ENCODE results near the gene MTMR2. TPM values are rescaled to one million over a fixed set of nuclear protein-coding genes. Genes with fewer than 3 reads are reported as not detected.

MTMR2 gene
- total RNA-seq, 1 donor from 2014 or later = 68.9 TPM

GRCh38 chr11:95805869-95806268, 118.0 kb downstream of the MTMR2 start:
- Histone ChIP-seq H3K27me3 (no peaks in the 10 kb centered on the region), H3K4me1 (no peaks in the 10 kb centered on the region), H3K27ac (no peak overlapping the region), H3K4me2 (no peak overlapping the region), H3K9ac (no peak overlapping the region), H4K20me1 (ENCODE audit: low read depth) (no peaks in the 10 kb centered on the region), H3K36me3 (peaks cover 27% of the 10 kb centered on the region), H3K9me3 (ENCODE audit: low read depth) (peaks cover 7% of the 10 kb centered on the region), H3K79me2 (ENCODE audit: low read depth) (peaks cover 9% of the 10 kb centered on the region), H2AFZ (replicated peaks) (no peak overlapping the region), H3F3A (ENCODE audit: low read depth) (no peaks in the 10 kb centered on the region), H3K4me3 (no peak overlapping the region)
- no peak overlapping the region for H3K4me3 Mint-ChIP-seq
- no peak for DNase-seq (ENCODE audit: low spot score)
- H3K36me3 Mint-ChIP-seq = peaks cover 67% of the 10 kb centered on the region
- peaks cover 39% of the 10 kb centered on the region for H3K9me3 Mint-ChIP-seq
- H3K27me3 Mint-ChIP-seq (ENCODE audit: insufficient read depth, low read depth) = no peaks in the 10 kb centered on the region
- no peaks in the 10 kb centered on the region for H3K4me1 Mint-ChIP-seq
- H3K27ac Mint-ChIP-seq = no peak overlapping the region
- no peak for TF ChIP-seq EZH2phosphoT487 (IDR thresholded peaks at IDR 0.05)
- TF ChIP-seq EZH2 (IDR thresholded peaks at IDR 0.05) = no peak
- no peak for TF ChIP-seq CTCF (IDR thresholded peaks at IDR 0.05)

GRCh38 chr11:95803973-95804372, 119.9 kb downstream of the MTMR2 start:
- H3K36me3 ChIP-seq = peaks cover 32% of the 10 kb centered on the region
- TF ChIP-seq CTCF (IDR thresholded peaks at IDR 0.05) (no peak), EZH2phosphoT487 (IDR thresholded peaks at IDR 0.05) (no peak), EZH2 (IDR thresholded peaks at IDR 0.05) (no peak)
- Mint-ChIP-seq H3K27me3 (ENCODE audit: insufficient read depth, low read depth) (no peaks in the 10 kb centered on the region), H3K27ac (no peak overlapping the region), H3K9me3 (peaks cover 29% of the 10 kb centered on the region), H3K36me3 (peaks cover 68% of the 10 kb centered on the region), H3K4me3 (no peak overlapping the region), H3K4me1 (no peaks in the 10 kb centered on the region)
- no peaks in the 10 kb centered on the region for H3K27me3 ChIP-seq
- no peak overlapping the region for H3K4me2 ChIP-seq
- no peak overlapping the region for H2AFZ ChIP-seq (replicated peaks)
- H3F3A ChIP-seq (ENCODE audit: low read depth) = no peaks in the 10 kb centered on the region
- no peak overlapping the region for H3K9ac ChIP-seq
- no peak overlapping the region for H3K4me3 ChIP-seq
- H3K27ac ChIP-seq = no peak overlapping the region
- peaks cover 18% of the 10 kb centered on the region for H3K79me2 ChIP-seq (ENCODE audit: low read depth)
- H4K20me1 ChIP-seq (ENCODE audit: low read depth) = peaks cover 2% of the 10 kb centered on the region
- DNase-seq (ENCODE audit: low spot score) = no peak
- H3K4me1 ChIP-seq = no peaks in the 10 kb centered on the region
- peaks cover 7% of the 10 kb centered on the region for H3K9me3 ChIP-seq (ENCODE audit: low read depth)

- no peak for TF ChIP-seq CTCF (IDR thresholded peaks at IDR 0.05)
- peaks cover 36% of the 10 kb centered on the region for H3K36me3 ChIP-seq
- peaks cover 7% of the 10 kb centered on the region for H3K9me3 ChIP-seq (ENCODE audit: low read depth)
- H3K9me3 Mint-ChIP-seq = peaks cover 19% of the 10 kb centered on the region
- H3K36me3 Mint-ChIP-seq = peaks cover 58% of the 10 kb centered on the region
- no peak overlapping the region for H3K27ac Mint-ChIP-seq
- H4K20me1 ChIP-seq (ENCODE audit: low read depth) = peaks cover 8% of the 10 kb centered on the region
- H3K4me1 ChIP-seq = no peaks in the 10 kb centered on the region
- no peaks in the 10 kb centered on the region for H3F3A ChIP-seq (ENCODE audit: low read depth)
- no peak for DNase-seq (ENCODE audit: low spot score)
- no peaks in the 10 kb centered on the region for H3K27me3 ChIP-seq
- H3K4me3 ChIP-seq = no peak overlapping the region
- H3K27ac ChIP-seq = no peak overlapping the region
- peaks cover 30% of the 10 kb centered on the region for H3K79me2 ChIP-seq (ENCODE audit: low read depth)
- H3K27me3 Mint-ChIP-seq (ENCODE audit: insufficient read depth, low read depth) = no peaks in the 10 kb centered on the region
- no peak overlapping the region for H3K4me3 Mint-ChIP-seq
- no peak overlapping the region for H3K9ac ChIP-seq
- H3K4me1 Mint-ChIP-seq = no peaks in the 10 kb centered on the region
- H2AFZ ChIP-seq (replicated peaks) = no peak overlapping the region
- no peak overlapping the region for H3K4me2 ChIP-seq
Observed at GRCh38 chr11:95802806-95803205, 121.1 kb downstream of the MTMR2 start.

Measured in neural progenitor cell (in vitro differentiated cells).